Liver (tissue), 9 donors: Measurements from ENCODE around the gene SCN10A. TPM values are rescaled to one million over a fixed set of nuclear protein-coding genes. Genes with fewer than 3 reads are reported as not detected.
A peak's percentile ranks its signal among the peaks of the same experiment; 100 is the strongest.

ENCODE experiments used
- DNase-seq: peaks from one replicate; pipeline ENCODE4 v3.0.0-alpha.2; 2017; ENCODE audit warnings: low spot score
- H3K27ac ChIP-seq, 2 donors: one replicate each; pipeline ENCODE4 v1.7.0; 2013; ENCODE audit warnings: inconsistent platforms in 2 of 2, low read length in 2 of 2, control low read depth in 1 of 2, low read depth in 1 of 2, mild to moderate bottlenecking in 1 of 2
- H3K27me3 ChIP-seq, 4 donors: one replicate each; pipeline versions ENCODE4 v1.6.1 to v1.7.0; 2013; ENCODE audit warnings: low read length in 3 of 4, inconsistent platforms in 1 of 4, mild to moderate bottlenecking in 1 of 4, moderate library complexity in 1 of 4; ENCODE audit not compliant: control insufficient read depth in 4 of 4, insufficient read depth in 4 of 4
- H3K36me3 ChIP-seq, 4 donors: one replicate each; pipeline versions ENCODE4 v1.6.1 to v1.7.0; 2013; ENCODE audit warnings: low read length in 3 of 4, mild to moderate bottlenecking in 3 of 4, low read depth in 1 of 4, moderate library complexity in 1 of 4; ENCODE audit not compliant: control insufficient read depth in 4 of 4, insufficient read depth in 3 of 4
- H3K4me1 ChIP-seq, 4 donors: one replicate each; pipeline versions ENCODE4 v1.6.1 to v1.7.0; 2013; ENCODE audit warnings: low read length in 3 of 4, mild to moderate bottlenecking in 3 of 4, moderate library complexity in 1 of 4; ENCODE audit not compliant: control insufficient read depth in 4 of 4, insufficient read depth in 4 of 4
- H3K4me3 ChIP-seq, 3 donors: one replicate each; pipeline versions ENCODE4 v1.6.1 to v1.7.0; 2013; ENCODE audit warnings: low read length in 3 of 3, control low read depth in 1 of 3, low read depth in 1 of 3, mild to moderate bottlenecking in 1 of 3
- H3K9ac ChIP-seq, 2 donors: one replicate each; pipeline ENCODE4 v1.7.0; 2013; ENCODE audit warnings: low read length in 2 of 2, mild to moderate bottlenecking in 2 of 2, moderate library complexity in 2 of 2, control low read depth in 1 of 2, low read depth in 1 of 2
- H3K9me3 ChIP-seq, 4 donors: one replicate each; pipeline versions ENCODE4 v1.6.1 to v1.7.0; 2013; ENCODE audit warnings: low read length in 3 of 4; ENCODE audit not compliant: control insufficient read depth in 4 of 4
- EGR1 ChIP-seq, 2 donors: IDR thresholded peaks; 2 replicates each; pipeline ENCODE4 v1.6.1; 2016 to 2018; ENCODE audit warnings: antibody characterized with exemption in 2 of 2, low read depth in 2 of 2
- FOXA1 ChIP-seq: IDR thresholded peaks from 2 replicates; pipeline ENCODE4 v1.6.1; 2016; ENCODE audit warnings: antibody characterized with exemption
- GABPA ChIP-seq, 2 donors: IDR thresholded peaks in 1 of 2; conservative IDR thresholded peaks in 1 of 2; 2 replicates each; pipeline ENCODE4 v1.6.1; 2016; ENCODE audit warnings: antibody characterized with exemption in 2 of 2, mild to moderate bottlenecking in 1 of 2, moderate library complexity in 1 of 2
- HNF4G ChIP-seq: IDR thresholded peaks from 2 replicates; pipeline ENCODE4 v1.6.1; 2016; ENCODE audit warnings: antibody characterized with exemption
- RAD21 ChIP-seq, 2 donors: IDR thresholded peaks; 2 replicates each; pipeline ENCODE4 v1.6.1; 2016; ENCODE audit warnings: antibody characterized with exemption in 2 of 2, mild to moderate bottlenecking in 2 of 2
- RXRA ChIP-seq, 2 donors: IDR thresholded peaks; 2 replicates each; pipeline ENCODE4 v1.6.1; 2017 to 2018; ENCODE audit warnings: antibody characterized with exemption in 2 of 2, mild to moderate bottlenecking in 1 of 2
- SP1 ChIP-seq: IDR thresholded peaks from 2 replicates; pipeline ENCODE4 v1.6.1; 2018; ENCODE audit warnings: antibody characterized with exemption, mild to moderate bottlenecking
- TAF1 ChIP-seq: conservative IDR thresholded peaks from 2 replicates; pipeline ENCODE4 v1.6.1; 2016; ENCODE audit warnings: antibody characterized with exemption, mild to moderate bottlenecking
- YY1 ChIP-seq: IDR thresholded peaks from 2 replicates; pipeline ENCODE4 v1.6.1; 2016; ENCODE audit warnings: antibody characterized with exemption, mild to moderate bottlenecking
- WGBS: extraction: QIAGEN DNeasy Blood & Tissue Kit; methylation state at CpG from one replicate; pipeline ENCODE4 v1.1.7; 2013; 5-methylcytosine and 5-hydroxymethylcytosine counted together
- polyA plus RNA-seq, 2 donors: library from polyadenylated mRNA; stranded (reverse) in 1 of 2; unstranded in 1 of 2; fragments of 200-250 nt in 1 of 2; fragments of >200 nt in 1 of 2; fragmentation: Nextera tagmentation in 1 of 2; extraction: Ambion mirVana in 1 of 2; gene quantifications; one replicate each; pipeline versions ENCODE4 v1.2.1 to v1.2.3, GENCODE V29; 2013 to 2015
- total RNA-seq, 2 donors: library from RNA; depleted of rRNA; stranded (reverse); fragments of >200 nt; gene quantifications; one replicate each; pipeline ENCODE4 v1.2.3, GENCODE V29; 2014
- donor health status: healthy.
- donor health status: healthy.
- donor health status: healthy.
- donor health status: healthy.
- donor health status: healthy.

The SCN10A gene
- total and polyA plus RNA-seq, 4 donors: under 0.01 TPM; not detected in 3

DNA sequence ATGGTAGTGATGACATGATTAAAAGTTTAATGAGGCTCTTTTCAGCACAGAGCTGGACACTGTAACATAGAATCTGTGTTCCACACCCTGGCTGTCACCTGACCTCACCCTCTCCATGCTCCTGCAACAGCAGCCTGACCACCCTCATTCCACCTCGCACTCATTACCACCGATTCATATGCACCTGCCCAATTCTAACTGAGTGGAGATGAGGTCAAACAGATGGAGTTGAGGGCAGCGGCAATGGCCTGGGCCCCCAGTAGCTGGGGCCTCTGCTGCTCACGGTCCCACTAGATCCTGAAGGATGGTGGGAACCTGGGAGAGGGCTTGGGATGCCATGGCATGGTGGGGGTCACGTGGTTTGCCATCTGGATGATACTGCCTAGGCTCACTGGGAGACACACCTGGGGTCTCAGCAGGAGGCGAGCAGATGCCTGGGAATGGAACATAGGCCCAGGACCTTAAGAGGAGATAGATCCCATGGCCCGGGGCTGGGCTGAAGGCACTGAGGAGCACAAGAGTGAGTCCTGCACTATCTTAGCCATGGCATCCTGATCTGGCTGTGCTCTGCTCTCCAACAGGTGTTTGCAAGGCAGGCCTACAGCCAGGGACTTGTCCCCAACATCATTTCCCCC, 167.9 kb downstream of the SCN10A start:
- Histone ChIP-seq H3K9me3 (no peaks in the 10 kb centered on the region), H3K9ac (no peak overlapping the region), H3K4me3 (no peak overlapping the region), H3K27me3 (peaks cover 0 to 26% (median 9%) of the 10 kb centered on the region in 4 donors), H3K36me3 (no peaks in the 10 kb centered on the region), H3K4me1 (peaks cover 6 to 15% (median 11%) of the 10 kb centered on the region in 4 donors), H3K27ac (no peak overlapping the region)
- DNase-seq: peak; percentile 24
- WGBS: 90% methylated on average over 7 of the region's 7 CpGs
- TF ChIP-seq YY1 (no peak), HNF4G (no peak), RAD21 (IDR thresholded peaks at IDR 0.05) (no peak), EGR1 (IDR thresholded peaks at IDR 0.05; ENCODE audit: low read depth in 2 of 2) (no peak), SP1 (no peak), GABPA (IDR thresholded peaks at IDR 0.05 in 1 of 2, conservative IDR thresholded peaks at IDR 0.05 in 1 of 2) (no peak)

DNA sequence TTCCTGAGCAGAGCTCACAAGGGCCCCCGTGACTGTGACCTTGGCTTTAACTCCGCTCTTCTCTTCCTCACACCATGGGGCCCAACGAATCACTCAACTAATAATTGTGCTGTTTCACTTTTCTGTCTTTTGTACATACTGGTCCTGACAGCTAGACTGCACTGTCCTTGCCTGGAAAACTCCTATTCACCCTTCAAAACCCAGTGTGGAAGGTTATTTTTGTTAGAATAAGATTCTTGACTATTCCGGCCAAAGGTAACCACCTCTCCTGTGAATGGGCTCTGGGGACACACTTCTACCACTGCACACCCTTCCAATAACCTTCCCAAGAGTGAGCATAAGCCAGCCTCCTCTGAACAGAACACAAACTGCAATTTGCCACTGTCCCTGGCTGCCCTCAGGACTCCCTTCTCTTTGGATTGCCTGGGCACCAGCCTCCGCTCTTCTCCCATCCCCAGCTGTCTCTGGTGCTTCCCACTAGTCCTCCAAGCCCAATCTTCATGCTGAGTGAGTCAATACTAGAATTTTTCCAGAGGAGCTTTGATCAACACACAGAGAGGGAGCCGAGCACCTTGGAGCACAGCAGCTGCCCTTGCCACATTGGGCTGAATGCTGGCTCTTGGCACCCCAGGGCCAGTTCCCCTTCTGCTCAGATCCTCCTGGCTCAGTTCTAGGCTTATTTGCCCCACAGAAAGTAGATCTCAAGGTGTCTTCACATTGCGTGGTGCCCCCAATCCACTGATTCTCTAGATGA, 168.6 kb downstream of the SCN10A start:
- WGBS: 88% methylated on average over 7 of the region's 7 CpGs
- TF ChIP-seq RXRA (IDR thresholded peaks at IDR 0.05) (no peak), SP1 (no peak), FOXA1 (no peak), TAF1 (no peak)
- Histone ChIP-seq H3K4me3 (no peak overlapping the region), H3K4me1 (peaks cover 6 to 15% (median 11%) of the 10 kb centered on the region in 4 donors), H3K27ac (no peak overlapping the region), H3K9ac (no peak overlapping the region), H3K27me3 (peaks cover 0 to 26% (median 9%) of the 10 kb centered on the region in 4 donors), H3K9me3 (no peaks in the 10 kb centered on the region), H3K36me3 (no peaks in the 10 kb centered on the region)
- DNase-seq: peak; percentile 30

Other genes starting within 250 kb of the SCN10A start
- under 1 TPM in 1 of 2 donors, not detected in 1; 0.14 TPM for gene SCN5A, start 166.5 kb downstream of the SCN10A start, total RNA-seq
- gene SCN5A, start 166.5 kb downstream of the SCN10A start, polyA plus RNA-seq: under 1 TPM in 1 of 2 donors, not detected in 1; 0.01 TPM
- under 1 TPM; 0.08 to 0.14 TPM for gene SCN11A, start 235.7 kb upstream of the SCN10A start, total RNA-seq
- under 1 TPM; 0.06 to 0.18 TPM for gene SCN11A, start 235.7 kb upstream of the SCN10A start, polyA plus RNA-seq
- 10 to 100 TPM; 22.8 to 24.9 TPM for gene WDR48, start 235.8 kb upstream of the SCN10A start, total RNA-seq
- 10 to 100 TPM in 1 of 2 donors, 1 to 10 TPM in 1; 8.0 to 10.2 TPM for gene WDR48, start 235.8 kb upstream of the SCN10A start, polyA plus RNA-seq